GF-D8 (cell line): ENCODE data around the gene CPED1.
"Not testable (repeated sequence)": the region's sequence is repeated elsewhere in the genome, so short reads cannot be mapped to it uniquely, and the experiment has no call there.

Experiments used
- DNase-seq: peaks from one replicate; lab custom pipeline; 2025; lab: John Stamatoyannopoulos, UW

CPED1 gene

GRCh38 chr7:121020249-121020988, 31.9 kb downstream of the CPED1 start:
- DNase-seq: no peak

- no peak for DNase-seq
These were observed 32.8 kb downstream of the CPED1 start for GRCh38 chr7:121020989-121021969.

GRCh38 chr7:121023194-121023593, 34.7 kb downstream of the CPED1 start:
- DNase-seq: no peak

GRCh38 chr7:121023683-121024511, 35.4 kb downstream of the CPED1 start:
- DNase-seq: no peak

GRCh38 chr7:121024611-121025010, 36.1 kb downstream of the CPED1 start:
- DNase-seq: no peak

- no peak for DNase-seq
These were observed 37.6 kb downstream of the CPED1 start for GRCh38 chr7:121026159-121026558.

GRCh38 chr7:121026577-121027111, 38.1 kb downstream of the CPED1 start:
- DNase-seq: no peak

- no peak for DNase-seq
These were observed 39.5 kb downstream of the CPED1 start for GRCh38 chr7:121027761-121028669.

GRCh38 chr7:121029302-121029701, 40.8 kb downstream of the CPED1 start:
- DNase-seq: no peak

GRCh38 chr7:121030308-121030707, 41.8 kb downstream of the CPED1 start:
- DNase-seq: no peak

GRCh38 chr7:121032645-121033460, 44.3 kb downstream of the CPED1 start:
- no peak for DNase-seq

- no peak for DNase-seq
These were observed 46.4 kb downstream of the CPED1 start for GRCh38 chr7:121034929-121035328.

GRCh38 chr7:121036776-121037175, 48.3 kb downstream of the CPED1 start:
- not testable (repeated sequence) for DNase-seq

GRCh38 chr7:121037329-121037728, 48.8 kb downstream of the CPED1 start:
- DNase-seq: not testable (repeated sequence)

- DNase-seq: no peak
These were observed 49.6 kb downstream of the CPED1 start for GRCh38 chr7:121037957-121038716.

- DNase-seq: no peak
These were observed 50.4 kb downstream of the CPED1 start for GRCh38 chr7:121038717-121039509.

GRCh38 chr7:121039510-121039822, 51.0 kb downstream of the CPED1 start:
- DNase-seq: no peak

- no peak for DNase-seq
These were observed 51.5 kb downstream of the CPED1 start for GRCh38 chr7:121039994-121040393.
